GM20431 (cell line): ENCODE data around the gene TMEM187.
"Not testable (repeated sequence)": the region's sequence is repeated elsewhere in the genome, so short reads cannot be mapped to it uniquely, and the experiment has no call there.

Experiments used
- in situ Hi-C: fragments of 300-500 bp; cut with MseI, MboI; formaldehyde crosslinking; loops from one replicate; pipeline ENCODE4 v1.15.0; 2020; ENCODE audit warnings: low sequenced_read_pairs; ENCODE audit not compliant: unreplicated experiment

The TMEM187 gene

GRCh38 chrX:153992180-153992579, 19.6 kb downstream of the TMEM187 start:
- in situ Hi-C loops, result no loop called here

DNA sequence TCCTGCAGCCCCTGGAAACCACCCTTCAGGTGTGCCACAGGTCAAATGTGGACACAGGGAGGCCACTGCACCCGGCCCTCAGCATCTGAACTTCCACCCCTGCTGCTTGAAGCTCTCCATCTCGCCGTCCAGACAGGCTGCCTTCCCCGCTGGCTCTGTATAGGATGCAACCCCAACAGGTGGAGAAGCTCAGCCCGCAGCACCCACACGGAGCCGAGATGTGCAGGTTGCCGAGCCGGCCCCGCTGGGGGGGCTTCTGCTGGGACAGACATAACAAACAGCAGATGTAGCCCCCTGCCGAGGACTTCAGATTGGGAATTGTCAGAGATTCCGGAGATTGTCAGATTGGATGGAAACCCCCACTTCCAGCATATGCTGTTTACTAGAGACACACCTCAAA, 20.5 kb downstream of the TMEM187 start:
- in situ Hi-C loops, result no loop called here

DNA sequence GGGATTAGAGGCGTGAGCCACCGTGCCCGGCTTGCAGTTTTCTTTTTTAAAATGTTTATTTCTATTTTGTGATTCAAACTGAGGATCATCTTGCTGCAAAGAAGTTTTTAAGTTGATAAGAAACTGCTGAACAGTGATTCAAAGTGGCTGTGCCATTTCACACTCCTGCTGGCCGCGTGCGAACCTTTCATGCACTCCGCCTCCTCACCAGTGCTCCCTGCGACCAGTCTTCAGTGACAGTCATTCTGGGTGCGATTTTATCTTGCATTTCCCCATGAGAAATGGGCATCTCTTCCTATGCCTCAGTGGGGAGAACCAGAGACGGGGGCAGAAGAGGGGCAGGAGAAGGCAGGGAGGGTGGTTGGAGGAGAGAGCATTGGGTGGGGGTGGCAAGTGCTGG, 21.4 kb downstream of the TMEM187 start:
- in situ Hi-C loops, result no loop called here

DNA sequence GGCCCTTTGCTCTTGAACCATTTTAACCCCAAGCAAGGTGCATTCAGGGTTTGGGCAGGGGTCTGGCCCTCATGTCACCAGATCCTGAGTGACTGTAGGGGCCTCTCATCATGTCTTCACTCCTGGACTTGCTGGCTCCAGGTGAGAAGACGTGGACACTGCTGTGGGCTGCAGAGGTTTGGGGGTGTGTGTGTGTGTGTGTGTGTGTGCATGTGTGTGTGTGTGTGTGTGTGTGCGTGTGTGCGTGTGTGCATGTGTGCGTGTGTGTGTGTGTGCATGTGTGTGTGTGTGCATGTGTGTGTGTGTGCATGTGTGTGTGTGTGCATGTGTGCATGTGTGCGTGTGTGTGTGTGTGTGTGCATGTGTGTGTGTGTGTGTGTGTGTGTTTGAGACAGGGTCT, 21.8 kb downstream of the TMEM187 start:
- in situ Hi-C loops, result not testable (repeated sequence)

DNA sequence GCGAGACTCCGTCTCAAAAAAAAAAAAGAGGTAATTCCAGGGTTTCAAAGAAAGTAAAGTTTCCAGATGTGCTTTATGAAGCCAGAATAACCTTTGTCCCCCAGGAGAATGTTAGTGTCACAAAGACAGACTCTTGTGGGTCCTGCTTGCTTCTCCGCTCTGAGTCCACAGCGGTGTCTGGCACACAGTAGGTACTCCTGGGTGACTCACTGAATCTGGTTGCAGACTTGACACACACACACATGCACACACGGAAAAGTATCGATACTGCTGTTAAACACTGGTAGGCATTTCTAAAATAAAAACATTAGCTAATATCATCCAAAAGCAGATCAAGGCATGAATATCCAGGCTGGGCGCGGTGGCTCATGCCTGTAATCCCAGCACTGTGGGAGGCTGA, 22.9 kb downstream of the TMEM187 start:
- in situ Hi-C loops, result no loop called here

DNA sequence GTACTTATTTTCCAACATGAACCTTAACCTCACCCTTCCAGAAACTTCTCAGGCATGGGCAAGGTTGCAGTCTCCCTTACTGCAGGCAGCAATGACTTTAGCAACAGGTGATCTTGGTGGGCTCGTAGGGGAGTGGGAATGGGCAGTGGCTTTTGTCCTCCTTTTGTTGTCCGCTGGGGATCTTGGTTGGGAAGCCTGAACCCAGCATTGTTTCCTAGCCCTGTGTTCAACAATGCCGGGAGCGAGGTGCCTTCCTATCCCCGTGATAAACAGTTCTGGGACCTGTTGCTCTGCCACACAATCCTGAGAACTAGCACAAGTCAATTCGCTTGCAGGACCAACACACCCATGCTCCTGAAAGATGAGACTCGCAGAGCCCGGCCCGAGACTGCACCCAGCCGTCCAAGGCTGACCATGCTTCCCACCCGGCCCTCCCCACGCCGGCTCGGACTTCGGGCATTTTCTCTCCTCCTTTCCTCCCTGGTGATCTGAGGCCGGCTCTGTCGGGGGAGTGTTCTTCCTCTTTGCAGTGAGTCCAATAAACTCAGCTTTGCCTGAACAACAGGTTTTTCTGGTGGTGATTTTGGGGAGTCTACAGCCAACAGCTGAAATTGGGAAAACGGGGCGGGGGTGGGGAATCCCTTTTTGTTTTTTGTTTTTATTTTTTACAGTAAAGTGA, 26.9 kb downstream of the TMEM187 start:
- in situ Hi-C loops, result no loop called here

DNA sequence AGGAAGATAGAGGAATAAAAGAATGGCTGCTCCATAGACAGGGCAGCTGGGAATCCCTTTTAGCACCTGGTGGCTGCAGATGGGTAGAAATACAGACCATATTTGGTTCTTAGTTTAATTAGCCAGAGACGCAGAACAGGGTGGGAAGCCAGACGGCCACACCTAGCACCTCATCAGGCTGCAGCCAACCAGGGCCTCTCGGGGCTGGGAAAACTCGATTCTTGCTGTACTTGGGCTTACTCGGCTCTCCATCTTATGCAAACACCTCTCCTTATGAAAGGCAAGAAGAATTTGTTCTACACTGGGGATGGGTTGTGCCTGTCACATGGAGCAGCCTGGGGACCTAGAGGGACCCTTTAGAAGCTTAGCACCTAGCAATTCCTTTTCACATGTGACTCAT, 27.5 kb downstream of the TMEM187 start:
- in situ Hi-C loops, result no loop called here

- in situ Hi-C loops, result no loop called here
These were observed 29.7 kb downstream of the TMEM187 start for GRCh38 chrX:154002215-154002719.

GRCh38 chrX:154004315-154004714, 31.8 kb downstream of the TMEM187 start:
- in situ Hi-C loops, result no loop called here

DNA sequence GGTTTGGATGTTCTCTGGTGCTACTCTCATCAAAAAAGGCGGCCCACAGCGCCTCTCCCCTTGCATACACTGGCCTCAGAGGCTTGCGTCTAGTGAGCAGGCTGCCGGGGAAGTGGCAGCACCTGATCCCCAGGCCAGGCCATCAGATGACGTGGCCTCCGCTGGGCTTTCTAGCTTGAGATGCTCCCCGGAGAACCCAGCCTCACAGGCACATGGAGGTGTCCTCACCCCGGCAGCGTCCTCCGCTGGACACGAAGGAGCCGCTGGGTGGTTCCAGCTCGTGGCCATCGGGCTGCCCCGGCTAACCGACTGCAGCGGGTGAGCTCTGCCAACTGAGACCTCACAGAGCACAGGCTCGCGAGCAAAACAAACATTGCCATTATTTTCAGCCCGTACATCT, 34.4 kb downstream of the TMEM187 start:
- in situ Hi-C loops, result no loop called here

GRCh38 chrX:154008521-154008920, 36.0 kb downstream of the TMEM187 start:
- in situ Hi-C loops, result no loop called here

- in situ Hi-C loops, result no loop called here
These were observed 38.0 kb downstream of the TMEM187 start for GRCh38 chrX:154010330-154011087.

DNA sequence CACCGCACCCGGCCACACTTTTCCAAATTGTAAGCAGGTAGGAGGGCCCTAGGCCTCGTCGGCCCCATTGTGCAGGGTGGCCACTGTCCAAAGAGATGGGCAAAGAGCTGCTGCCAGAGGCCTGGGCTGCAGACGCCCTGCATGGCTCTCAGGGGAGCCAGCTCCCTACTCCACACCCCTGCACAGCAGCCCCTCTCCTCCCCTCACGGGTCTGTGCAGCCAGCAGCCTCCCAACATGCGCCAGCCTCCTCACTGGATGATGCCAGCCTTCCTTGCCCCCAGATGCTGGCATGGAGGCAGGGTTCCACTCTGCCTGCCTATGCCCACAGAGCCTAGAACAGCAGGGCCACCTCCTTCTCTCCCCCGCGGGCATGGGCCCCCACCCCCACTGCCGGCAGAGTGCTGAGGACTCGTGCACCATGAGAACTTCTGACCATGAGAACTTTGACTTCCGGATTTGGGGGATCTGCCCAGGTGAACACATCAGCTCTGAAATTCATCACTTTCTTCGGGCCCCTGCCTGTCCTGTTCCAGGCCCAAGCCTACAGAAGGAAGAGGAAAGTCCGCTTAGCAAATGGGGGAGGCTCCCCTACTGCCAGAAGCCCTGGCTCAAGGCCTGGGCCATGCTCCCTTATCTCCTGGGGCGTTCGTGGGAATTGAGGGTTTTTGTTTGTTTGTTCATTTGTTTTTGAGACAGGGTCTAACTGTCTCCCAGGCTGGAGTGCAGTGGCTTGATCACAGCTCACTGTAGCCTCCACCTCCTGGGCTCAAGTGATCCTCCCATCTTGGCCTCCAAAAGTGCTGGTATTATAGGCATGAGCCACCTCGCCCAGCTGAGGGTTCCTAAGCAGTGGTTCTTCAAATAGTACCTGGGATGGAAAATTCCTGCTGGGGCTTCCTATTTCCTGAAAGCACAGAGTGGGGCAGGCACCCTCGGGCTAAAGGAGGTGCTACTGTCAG, 39.1 kb downstream of the TMEM187 start:
- in situ Hi-C loops, result no loop called here

- in situ Hi-C loops, result no loop called here
These were observed 39.9 kb downstream of the TMEM187 start for GRCh38 chrX:154012336-154012991.

DNA sequence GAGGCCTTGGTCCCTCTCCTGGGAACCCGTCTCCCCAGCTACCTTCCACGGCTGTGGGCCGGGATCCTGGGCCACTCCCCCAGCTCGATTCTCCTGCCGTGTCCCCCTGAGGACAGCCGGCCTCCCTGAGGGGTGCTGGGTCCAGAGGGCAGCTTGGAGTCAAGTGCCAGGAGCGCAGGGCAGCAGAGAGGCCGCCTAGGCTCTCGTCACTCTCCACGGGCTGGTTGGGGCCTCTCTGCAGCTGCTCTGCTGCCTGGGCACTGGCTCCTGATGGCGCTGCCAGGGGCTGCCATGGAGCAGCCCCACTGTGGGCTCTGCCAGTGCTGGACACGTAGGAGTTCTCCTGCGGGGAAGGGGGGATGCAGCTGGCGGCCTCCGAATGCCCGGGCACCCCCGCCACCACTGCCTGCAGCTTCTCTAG, 40.5 kb downstream of the TMEM187 start:
- in situ Hi-C loops, result no loop called here

GRCh38 chrX:154013614-154014360, 41.2 kb downstream of the TMEM187 start:
- in situ Hi-C loops, result no loop called here

GRCh38 chrX:154014429-154015380, 42.2 kb downstream of the TMEM187 start:
- in situ Hi-C loops, result no loop called here

DNA sequence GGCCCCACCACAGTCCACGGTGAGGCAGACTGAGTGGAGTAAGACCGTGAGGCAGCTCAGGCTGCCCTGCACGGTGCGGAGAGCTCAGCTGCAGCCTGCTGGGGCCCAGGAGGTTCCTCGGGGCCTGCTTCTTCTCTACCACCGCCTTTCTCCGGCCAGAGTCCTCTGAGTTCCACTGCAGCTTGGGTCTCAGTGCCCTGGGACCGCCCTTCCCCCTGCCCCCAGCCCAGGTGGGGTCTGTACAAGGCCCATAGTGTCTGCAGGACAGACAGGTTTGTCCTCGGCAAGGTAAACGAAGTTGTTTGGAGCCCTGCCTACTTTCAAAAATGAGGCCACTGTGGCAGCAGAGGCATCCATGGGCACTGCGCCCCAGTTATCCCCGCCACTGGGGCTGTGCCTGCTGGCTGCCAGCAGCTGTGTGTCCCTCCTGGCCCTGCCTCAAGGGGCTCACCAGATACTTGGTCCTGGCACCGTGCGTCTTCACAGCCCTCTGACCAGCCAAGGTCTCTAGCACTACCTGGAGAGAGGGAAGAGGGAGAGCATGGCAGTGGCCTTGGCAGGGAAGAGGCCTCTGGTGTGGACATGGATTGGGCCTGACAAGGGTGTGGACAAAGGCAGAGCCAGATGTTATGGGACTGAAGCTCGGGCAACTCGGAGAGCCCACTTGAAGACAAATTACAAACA, 43.2 kb downstream of the TMEM187 start:
- in situ Hi-C loops, result no loop called here
